ENCODE results near the gene PRAME. TPM values are rescaled to one million over a fixed set of nuclear protein-coding genes. Genes with fewer than 3 reads are reported as not detected.
"Not testable (repeated sequence)": the region's sequence is repeated elsewhere in the genome, so short reads cannot be mapped to it uniquely, and the experiment has no call there.

The PRAME gene
- total RNA-seq, 1 experiment from 2014 or later = not detected

- DNase-seq (ENCODE audit: low read depth) = peak; percentile 12
Observed at GRCh38 chr22:22552630-22553029, 6.4 kb downstream of the PRAME start.

GRCh38 chr22:22550789-22551434, 8.2 kb downstream of the PRAME start:
- DNase-seq (ENCODE audit: low read depth) = no peak

- no peak for DNase-seq (ENCODE audit: low read depth)
Observed at GRCh38 chr22:22548910-22549309, 10.2 kb downstream of the PRAME start.

- no peak for DNase-seq (ENCODE audit: low read depth)
Observed at GRCh38 chr22:22548317-22548716, 10.7 kb downstream of the PRAME start.

- DNase-seq (ENCODE audit: low read depth) = no peak
Observed at GRCh38 chr22:22547692-22548300, 11.3 kb downstream of the PRAME start.

GRCh38 chr22:22547226-22547625, 11.8 kb downstream of the PRAME start:
- DNase-seq (ENCODE audit: low read depth) = no peak

GRCh38 chr22:22546490-22546889, 12.6 kb downstream of the PRAME start:
- DNase-seq (ENCODE audit: low read depth) = peak; percentile 4

- no peak for DNase-seq (ENCODE audit: low read depth)
Observed at GRCh38 chr22:22545084-22545483, 14.0 kb downstream of the PRAME start.

- no peak for DNase-seq (ENCODE audit: low read depth)
Observed at GRCh38 chr22:22538226-22538989, 20.7 kb downstream of the PRAME start.

- no peak for DNase-seq (ENCODE audit: low read depth)
Observed at GRCh38 chr22:22536916-22537315, 22.1 kb downstream of the PRAME start.

- no peak for DNase-seq (ENCODE audit: low read depth)
Observed at GRCh38 chr22:22536515-22536914, 22.6 kb downstream of the PRAME start.

- no peak for DNase-seq (ENCODE audit: low read depth)
Observed at GRCh38 chr22:22535662-22536061, 23.4 kb downstream of the PRAME start.

- no peak for DNase-seq (ENCODE audit: low read depth)
Observed at GRCh38 chr22:22534604-22535415, 24.3 kb downstream of the PRAME start.

- no peak for DNase-seq (ENCODE audit: low read depth)
Observed at GRCh38 chr22:22533863-22534262, 25.2 kb downstream of the PRAME start.

GRCh38 chr22:22533417-22533816, 25.6 kb downstream of the PRAME start:
- DNase-seq (ENCODE audit: low read depth) = no peak

GRCh38 chr22:22532547-22533071, 26.5 kb downstream of the PRAME start:
- not testable (repeated sequence) for DNase-seq (ENCODE audit: low read depth)

- no peak for DNase-seq (ENCODE audit: low read depth)
Observed at GRCh38 chr22:22531770-22532546, 27.1 kb downstream of the PRAME start.

GRCh38 chr22:22528780-22529179, 30.3 kb downstream of the PRAME start:
- DNase-seq (ENCODE audit: low read depth) = no peak

GRCh38 chr22:22527312-22527711, 31.8 kb downstream of the PRAME start:
- DNase-seq (ENCODE audit: low read depth) = no peak

GRCh38 chr22:22526125-22526912, 32.7 kb downstream of the PRAME start:
- DNase-seq (ENCODE audit: low read depth) = no peak

All from LHCN-M2 (cell line).